Measurements from ENCODE around the gene CIDEB. TPM values are rescaled to one million over a fixed set of nuclear protein-coding genes. Genes with fewer than 3 reads are reported as not detected.

Gene CIDEB
- total and polyA plus RNA-seq, 2 of the 13 experiments (the other 11 are each of a cell fraction or from before 2014, with no cell fraction given), result 35.8 to 110 TPM

- TF ChIP-seq TRIM22 (IDR thresholded peaks at IDR 0.05) (no peak), ELF3 (CRISPR knock-in tag; IDR thresholded peaks at IDR 0.05) (peak; percentile 78), ZBTB34 (CRISPR knock-in tag; IDR thresholded peaks at IDR 0.05) (0 out of 2 replicates have a peak, but pooled peaks have one; percentile 15), GMEB2 (CRISPR knock-in tag; IDR thresholded peaks at IDR 0.05; ENCODE audit: low read depth) (peak; percentile 76), HINFP (CRISPR knock-in tag; IDR thresholded peaks at IDR 0.05; ENCODE audit: low read depth) (peak; percentile 96), ZNF782 (CRISPR knock-in tag; IDR thresholded peaks at IDR 0.05; ENCODE audit: borderline replicate concordance) (peak; percentile 93), PREB (CRISPR knock-in tag; IDR thresholded peaks at IDR 0.05) (no peak; the same call in 1 of the 2 replicates), KLF15 (CRISPR knock-in tag; IDR thresholded peaks at IDR 0.05; ENCODE audit: borderline replicate concordance) (peak; percentile 86), ZFP82 (CRISPR knock-in tag; IDR thresholded peaks at IDR 0.05; ENCODE audit: borderline replicate concordance) (peak; percentile 91; the same call in 1 of the 2 replicates), LBX2 (CRISPR knock-in tag; IDR thresholded peaks at IDR 0.05; ENCODE audit: borderline replicate concordance) (0 out of 2 replicates have a peak, but pooled peaks have one; percentile 19), DNMT1 (CRISPR knock-in tag; IDR thresholded peaks at IDR 0.05) (peak; percentile 97), IRX3 (CRISPR knock-in tag; IDR thresholded peaks at IDR 0.05; ENCODE audit: borderline replicate concordance, low read depth) (peak; percentile 46; the same call in 1 of the 2 replicates), ZNF572 (CRISPR knock-in tag; IDR thresholded peaks at IDR 0.05) (peak; percentile 73), MLXIP (CRISPR knock-in tag; IDR thresholded peaks at IDR 0.05; ENCODE audit: borderline replicate concordance) (peak; percentile 55; the same call in 1 of the 2 replicates), ZMYM2 (CRISPR knock-in tag; IDR thresholded peaks at IDR 0.05) (no peak)
These were observed 8.3 kb downstream of the CIDEB start, which contains the start of the genes DHRS1 and NOP9 (continued) for GRCh38 chr14:24299255-24300191.

All from HepG2 (cell line).